COLO829 (cell line): ENCODE measurements around the gene RTBDN.

Experiments used
- DNase-seq: peaks from one replicate; pipeline ENCODE4 v3.0.0; 2012; ENCODE audit warnings: low spot score

RTBDN gene

GRCh38 chr19:12779162-12779993, 55.0 kb downstream of the RTBDN start:
- DNase-seq = no peak

GRCh38 chr19:12778905-12779161, 55.5 kb downstream of the RTBDN start:
- DNase-seq = no peak

GRCh38 chr19:12778017-12778904, 56.1 kb downstream of the RTBDN start:
- DNase-seq = no peak

- no peak for DNase-seq
These were observed 57.0 kb downstream of the RTBDN start for GRCh38 chr19:12777217-12778016.
